DMS79 treated with DMSO at 0.1 percent for 48 hours (cell line): Measurements from ENCODE around the gene ATF6B.
"Not testable (repeated sequence)": the region's sequence is repeated elsewhere in the genome, so short reads cannot be mapped to it uniquely, and the experiment has no call there.

Experiments used
- DNase-seq: peaks from one replicate; lab custom pipeline; 2025; lab: John Stamatoyannopoulos, UW

The ATF6B gene

DNA sequence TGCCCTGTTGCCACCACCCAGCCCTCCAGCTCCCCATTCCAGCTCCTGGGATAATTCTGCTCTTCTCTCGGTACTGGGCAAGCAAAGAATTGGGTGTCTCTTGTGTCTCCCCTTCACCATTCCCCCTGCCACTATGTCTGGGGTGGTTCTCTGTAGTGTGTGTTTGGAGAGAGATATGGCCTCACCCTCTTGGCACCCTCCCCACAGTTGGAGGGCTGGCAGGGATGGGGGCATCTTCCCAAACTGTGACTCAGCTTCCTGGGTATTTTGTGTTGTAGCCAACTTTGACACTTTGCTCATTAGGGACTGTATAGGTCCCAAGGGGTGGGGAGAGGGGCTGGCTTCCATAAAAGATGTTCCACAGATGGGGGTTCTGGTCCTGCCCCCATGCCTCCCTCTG is 20.6 kb downstream of the ATF6B start:
- DNase-seq: no peak

- DNase-seq: no peak
These were observed 22.6 kb downstream of the ATF6B start for GRCh38 chr6:32105433-32105832.

DNA sequence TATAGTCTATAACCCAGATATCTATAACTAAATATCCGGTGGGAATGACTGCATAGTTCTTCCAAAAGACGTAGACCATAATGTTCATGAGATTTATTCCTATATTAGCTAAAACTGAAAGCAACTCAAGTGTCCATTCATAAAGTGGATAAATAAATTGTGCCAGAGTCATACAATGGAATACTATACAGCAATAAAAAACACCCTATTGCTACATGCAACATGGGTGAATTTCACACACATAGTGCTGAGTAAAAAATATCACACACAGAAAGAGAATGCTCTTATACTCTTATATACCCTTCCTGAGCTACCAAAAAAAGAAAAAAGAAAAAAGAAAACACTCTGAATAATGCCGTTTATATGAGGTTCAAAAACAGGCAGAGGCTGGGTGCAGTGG is 25.8 kb downstream of the ATF6B start:
- no peak for DNase-seq

DNA sequence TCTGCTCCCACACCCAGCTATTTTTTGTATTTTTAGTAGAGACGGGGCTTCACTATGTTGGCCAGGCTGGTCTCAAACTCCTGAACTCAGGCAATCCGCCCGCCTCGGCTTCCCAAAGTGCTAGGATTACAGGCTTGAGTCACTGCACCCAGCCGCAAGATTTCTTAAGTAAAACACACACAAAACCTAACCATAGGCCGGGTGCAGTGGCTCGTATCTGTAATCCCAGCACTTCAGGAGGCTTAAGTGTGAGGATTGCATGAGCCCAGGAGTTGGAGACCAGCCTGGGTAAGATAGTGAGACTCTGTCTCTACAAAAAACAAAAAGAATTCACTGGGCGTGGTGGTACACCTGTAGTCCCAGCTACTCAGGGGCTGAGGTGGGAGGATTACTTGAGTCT is 27.8 kb downstream of the ATF6B start:
- DNase-seq: not testable (repeated sequence)

- no peak for DNase-seq
These were observed 30.7 kb downstream of the ATF6B start for GRCh38 chr6:32097364-32097763.

- no peak for DNase-seq
These were observed 31.4 kb downstream of the ATF6B start for GRCh38 chr6:32096394-32097258.

- DNase-seq: no peak
These were observed 32.0 kb downstream of the ATF6B start for GRCh38 chr6:32096087-32096393.

DNA sequence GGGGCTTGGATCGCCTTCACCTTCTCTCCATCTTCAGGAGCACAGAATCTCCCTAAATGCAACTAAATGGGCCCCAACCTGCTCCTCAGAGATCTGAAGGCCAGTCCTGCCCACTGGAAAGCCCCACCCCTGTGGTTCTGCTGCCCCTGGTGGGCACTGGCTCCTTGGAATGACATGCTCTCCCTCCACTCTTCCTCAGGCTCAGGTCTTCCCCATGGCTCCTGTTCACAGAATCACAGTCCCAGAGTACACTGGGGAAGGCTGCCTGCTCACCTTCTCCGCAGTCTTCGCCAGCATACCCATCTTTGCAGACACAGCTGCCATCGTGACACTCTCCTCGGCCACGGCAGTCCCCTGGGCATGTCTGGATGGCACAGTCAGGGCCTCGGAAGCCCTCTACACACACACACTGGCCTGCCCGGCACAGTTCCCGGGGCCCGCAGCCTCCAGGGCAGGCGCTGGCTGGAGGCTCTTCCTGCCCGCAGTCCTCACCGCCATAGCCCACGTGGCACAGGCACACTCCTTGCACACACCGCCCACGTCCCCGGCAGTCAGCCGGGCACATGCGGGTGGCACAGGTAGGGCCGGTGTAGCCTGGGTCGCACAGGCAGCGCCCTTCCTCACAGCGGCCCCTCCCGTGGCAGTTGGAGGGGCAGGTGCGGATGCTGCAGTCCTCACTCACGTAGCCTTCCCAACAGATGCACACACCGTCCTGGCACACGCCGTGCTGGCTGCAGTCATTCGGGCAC is 32.5 kb downstream of the ATF6B start:
- DNase-seq: no peak

GRCh38 chr6:32092760-32093497 is 35.1 kb downstream of the ATF6B start:
- DNase-seq: peak; percentile 58

DNA sequence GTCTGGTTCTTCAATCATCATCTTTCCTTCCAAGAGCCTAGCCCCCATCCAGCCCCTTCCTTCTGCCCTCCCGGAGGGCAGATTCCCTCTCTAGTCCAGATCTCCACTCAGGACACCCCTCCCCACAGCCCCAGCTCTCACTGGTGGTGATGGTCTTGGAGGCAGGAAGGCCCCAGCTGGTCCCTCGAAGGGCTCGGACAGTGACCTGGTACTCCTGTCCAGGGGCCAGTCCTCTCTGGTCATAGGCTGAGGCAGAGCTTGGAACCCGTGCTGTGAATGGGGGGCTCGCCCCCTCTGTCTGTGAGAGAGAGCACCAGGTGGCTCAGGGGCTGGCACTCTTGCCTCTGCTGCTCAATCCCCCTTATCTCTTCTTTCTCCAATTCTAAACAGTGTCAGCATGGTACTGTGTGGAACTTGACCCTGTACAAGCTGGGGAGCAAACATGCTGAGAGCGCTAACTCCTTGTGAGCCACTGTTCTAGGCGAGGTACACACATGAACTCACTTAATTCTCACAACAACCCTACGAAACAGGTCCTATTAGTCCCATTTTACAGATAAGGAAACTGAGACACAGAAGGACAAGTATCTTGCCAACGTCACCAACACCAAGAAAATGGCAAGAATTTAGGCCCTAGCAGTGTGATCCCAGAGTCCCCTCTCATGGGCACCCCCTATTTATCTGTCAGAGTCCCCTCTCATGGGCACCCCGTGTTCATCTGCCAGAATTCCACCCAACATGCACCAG is 38.8 kb downstream of the ATF6B start:
- no peak for DNase-seq

DNA sequence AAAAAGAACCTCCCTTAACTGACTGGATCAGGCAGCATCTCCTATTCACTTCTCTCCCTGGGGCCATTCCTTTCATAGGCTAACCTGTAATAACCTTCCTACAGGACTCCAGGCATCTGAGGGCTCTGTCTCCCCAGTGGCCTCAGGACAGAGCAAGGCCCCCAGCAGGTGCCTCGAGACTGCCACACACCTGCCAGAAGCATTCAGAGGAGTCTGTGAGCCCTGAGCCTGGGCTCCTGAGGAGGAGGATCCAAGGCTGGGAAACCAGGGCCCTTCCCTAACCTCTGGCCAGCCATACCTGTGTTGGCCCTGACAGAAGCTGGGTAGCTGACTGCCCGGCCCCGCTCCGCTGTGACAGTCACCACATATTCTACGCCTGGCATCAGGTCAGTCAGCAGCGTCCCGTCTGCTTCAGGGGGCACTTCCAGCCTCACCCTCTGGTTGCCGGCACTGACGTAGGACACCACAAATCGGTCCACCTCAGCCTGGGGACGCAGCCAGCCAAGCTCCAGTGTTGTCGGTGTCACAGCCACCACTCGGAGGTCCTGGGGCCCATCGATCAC is 39.5 kb downstream of the ATF6B start:
- DNase-seq: no peak

DNA sequence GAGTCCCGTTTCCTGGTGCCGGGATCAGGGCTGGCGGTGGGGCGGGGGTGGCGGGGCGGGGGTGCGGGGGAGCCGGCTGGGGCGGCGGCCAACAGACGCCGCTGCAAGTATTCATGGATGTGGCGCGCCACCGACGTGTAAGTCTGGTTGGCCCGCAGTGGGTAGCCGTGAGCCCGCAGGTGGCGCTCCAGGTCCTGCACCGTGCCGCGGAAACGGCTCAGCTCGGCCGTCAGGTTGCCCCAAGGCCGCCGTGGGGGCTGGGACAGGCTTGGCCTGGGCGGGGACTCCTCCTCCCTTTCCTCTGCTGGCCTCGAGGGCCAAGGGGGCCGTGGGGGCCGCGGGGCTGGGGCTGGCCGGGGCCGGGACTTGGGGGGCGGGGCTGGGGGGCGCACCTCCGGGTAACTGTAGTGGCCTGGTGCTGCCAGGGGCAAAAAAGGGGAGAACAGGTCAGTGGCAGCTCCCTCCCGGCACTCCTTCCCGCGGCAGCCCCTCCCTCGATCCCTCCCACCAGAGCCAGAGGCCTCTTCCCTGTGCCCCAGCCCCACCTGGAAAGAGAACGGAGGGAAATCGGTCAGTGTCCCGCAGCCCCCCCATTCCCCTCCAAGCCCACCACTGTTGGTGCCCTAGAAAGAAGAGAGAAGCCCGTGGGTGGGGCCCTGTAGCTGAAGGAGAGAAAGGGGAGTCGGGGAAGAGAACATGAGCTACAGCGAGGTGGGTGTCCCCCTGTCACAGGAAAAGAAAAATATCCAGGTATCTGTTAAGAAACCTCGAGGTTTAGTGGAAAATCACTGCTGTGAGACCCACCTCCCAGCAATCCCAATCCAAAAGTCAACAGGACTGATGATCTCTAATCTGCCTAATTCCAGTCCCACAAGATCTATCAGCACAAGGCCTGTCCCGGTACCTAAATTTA is 40.2 kb downstream of the ATF6B start:
- DNase-seq: no peak

- DNase-seq: no peak
These were observed 41.1 kb downstream of the ATF6B start for GRCh38 chr6:32086661-32087573.

DNA sequence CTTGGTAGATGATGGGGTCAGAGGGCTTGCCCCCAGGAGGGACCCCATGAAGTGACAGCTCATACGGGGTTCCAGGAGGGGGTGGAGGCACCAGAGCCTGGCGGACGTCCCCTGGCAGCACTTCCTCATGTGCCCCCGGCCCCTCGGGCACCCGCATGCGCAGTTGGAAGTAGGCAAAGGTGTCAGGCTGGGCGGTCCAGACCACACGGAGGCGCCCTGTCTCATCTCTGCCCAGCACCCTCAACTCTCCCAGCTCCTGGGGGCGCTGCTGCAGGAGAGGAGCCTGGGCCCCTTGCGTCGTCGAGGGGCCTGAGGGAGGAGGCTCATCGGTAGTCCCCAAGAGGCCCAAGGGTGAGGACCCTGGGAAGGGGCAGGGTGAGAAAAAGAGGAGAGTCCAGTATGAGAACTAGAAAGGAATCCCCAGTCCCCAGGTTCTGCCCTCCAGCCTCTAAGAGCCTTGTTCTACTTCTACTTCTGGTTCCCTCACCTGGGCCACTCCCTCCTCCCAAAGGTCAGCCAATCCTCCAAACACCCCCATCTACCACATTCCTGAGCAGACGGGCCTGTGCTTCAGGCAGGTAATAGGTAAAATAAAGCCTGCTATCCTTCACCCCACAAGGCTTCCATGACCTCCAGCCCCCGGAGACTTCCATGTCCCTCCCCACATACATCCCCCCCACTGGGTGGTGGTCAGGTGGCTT is 42.1 kb downstream of the ATF6B start:
- DNase-seq: no peak

GRCh38 chr6:32084780-32085179 is 43.3 kb downstream of the ATF6B start:
- no peak for DNase-seq

DNA sequence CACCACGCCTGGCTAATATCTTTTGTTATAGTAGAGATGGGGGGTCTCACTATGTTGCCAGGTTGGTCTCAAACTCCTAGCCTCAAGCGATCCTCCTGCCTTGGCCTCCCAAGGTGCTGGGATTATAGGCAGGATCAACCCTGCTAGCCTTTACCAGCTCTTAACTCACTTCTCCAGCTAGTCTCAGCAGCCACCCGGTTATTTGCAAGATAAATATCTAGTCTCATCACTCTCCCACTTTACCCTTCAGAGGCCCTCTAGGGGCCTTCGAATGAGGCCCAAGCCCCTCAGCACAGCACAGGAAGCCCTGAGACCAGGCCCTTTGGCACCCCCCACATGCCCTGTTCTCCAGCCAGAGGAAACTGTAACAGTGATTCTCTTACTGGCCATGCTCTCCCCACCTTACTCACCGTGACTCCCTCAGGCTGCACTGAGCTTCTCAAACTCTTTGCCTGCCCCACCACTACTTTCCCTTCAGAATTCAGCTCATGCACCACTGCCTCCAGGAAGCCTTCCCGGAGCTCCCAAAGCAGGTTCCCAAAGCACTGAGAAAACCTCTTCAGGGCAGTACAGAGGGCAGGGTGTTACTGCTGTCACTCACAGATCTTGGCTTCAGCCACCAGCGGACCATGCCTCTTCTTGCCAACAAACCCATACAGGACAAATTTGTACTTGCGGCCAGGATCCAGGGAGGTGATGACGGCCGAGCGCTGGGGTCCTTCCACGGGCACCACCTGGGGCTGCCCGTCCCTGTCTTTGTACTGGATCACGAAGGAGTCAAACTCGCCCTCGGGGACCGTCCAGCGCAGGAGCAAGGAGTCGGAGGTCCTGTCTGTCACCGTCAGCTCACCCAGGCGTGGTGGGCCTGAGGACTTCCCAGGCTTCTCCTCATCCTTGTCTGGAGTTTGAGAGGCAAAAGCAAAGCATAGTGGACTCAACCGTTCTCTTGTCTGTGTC is 44.0 kb downstream of the ATF6B start:
- DNase-seq: no peak

DNA sequence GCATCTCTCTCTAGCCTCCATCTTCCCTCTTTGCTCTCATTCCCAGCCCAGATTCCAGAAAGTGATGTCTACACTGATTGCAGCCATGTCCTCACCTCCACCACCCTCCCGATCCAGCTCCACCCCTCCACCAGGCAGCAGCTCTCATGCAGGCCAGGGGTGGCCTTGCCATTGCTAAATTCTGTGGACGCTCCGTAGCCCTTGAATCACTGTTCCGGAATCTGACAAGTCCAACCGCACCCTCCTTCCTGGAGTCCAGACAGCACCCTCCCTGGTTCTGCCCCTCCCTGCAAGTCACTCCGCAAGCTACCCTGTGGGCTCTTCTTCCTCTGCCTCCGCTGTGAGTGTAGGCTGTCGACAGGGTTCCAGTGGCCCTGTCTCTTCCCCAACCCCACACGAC is 45.1 kb downstream of the ATF6B start:
- no peak for DNase-seq

GRCh38 chr6:32082478-32082877 is 45.6 kb downstream of the ATF6B start:
- DNase-seq: no peak
